ENCODE measurements around the gene SLC41A1.
"Not testable (repeated sequence)": the region's sequence is repeated elsewhere in the genome, so short reads cannot be mapped to it uniquely, and the experiment has no call there.

DNA sequence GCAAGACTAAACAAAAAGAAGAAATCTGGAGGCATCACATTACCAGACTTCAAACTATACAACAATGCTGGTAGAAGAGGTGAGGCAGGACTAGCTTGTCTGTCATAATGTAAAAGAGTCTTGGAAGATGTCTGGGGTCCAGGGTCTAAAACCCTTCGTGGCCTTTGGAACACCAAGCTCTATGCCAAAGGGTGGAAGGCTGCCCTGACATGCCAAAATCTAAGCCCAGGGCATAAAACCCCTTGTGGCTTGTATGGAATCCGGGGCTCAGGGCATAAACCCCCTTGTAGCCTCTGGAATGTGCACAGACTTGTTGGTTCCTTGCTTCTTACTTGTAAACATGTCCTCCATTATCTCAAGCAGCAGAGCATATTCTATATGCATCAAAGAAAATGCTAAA is 44.5 kb upstream of the SLC41A1 start:
- TF ChIP-seq EP300 (IDR thresholded peaks at IDR 0.05; ENCODE audit: borderline replicate concordance in 1 of 2, low read depth in 1 of 2, low read length in 1 of 2); MAX (IDR thresholded peaks at IDR 0.05; ENCODE audit: low read depth); RFX5 (IDR thresholded peaks at IDR 0.05; ENCODE audit: low read length); CHD2 (IDR thresholded peaks at IDR 0.05; ENCODE audit: low read length, partially characterized antibody); YY1 (IDR thresholded peaks at IDR 0.05; ENCODE audit: low read depth); POLR2AphosphoS5 (IDR thresholded peaks at IDR 0.05; ENCODE audit: low read depth, low read length); FOXM1 (IDR thresholded peaks at IDR 0.05; ENCODE audit: low read depth); RCOR1 (IDR thresholded peaks at IDR 0.05; ENCODE audit: low read length); GATA2 (CRISPR knock-in tag; IDR thresholded peaks at IDR 0.05); RXRA (IDR thresholded peaks at IDR 0.05; ENCODE audit: borderline replicate concordance, low read depth); FOXJ3 (CRISPR knock-in tag; IDR thresholded peaks at IDR 0.05): not testable (repeated sequence)
- TF ChIP-seq, protein P1, sequence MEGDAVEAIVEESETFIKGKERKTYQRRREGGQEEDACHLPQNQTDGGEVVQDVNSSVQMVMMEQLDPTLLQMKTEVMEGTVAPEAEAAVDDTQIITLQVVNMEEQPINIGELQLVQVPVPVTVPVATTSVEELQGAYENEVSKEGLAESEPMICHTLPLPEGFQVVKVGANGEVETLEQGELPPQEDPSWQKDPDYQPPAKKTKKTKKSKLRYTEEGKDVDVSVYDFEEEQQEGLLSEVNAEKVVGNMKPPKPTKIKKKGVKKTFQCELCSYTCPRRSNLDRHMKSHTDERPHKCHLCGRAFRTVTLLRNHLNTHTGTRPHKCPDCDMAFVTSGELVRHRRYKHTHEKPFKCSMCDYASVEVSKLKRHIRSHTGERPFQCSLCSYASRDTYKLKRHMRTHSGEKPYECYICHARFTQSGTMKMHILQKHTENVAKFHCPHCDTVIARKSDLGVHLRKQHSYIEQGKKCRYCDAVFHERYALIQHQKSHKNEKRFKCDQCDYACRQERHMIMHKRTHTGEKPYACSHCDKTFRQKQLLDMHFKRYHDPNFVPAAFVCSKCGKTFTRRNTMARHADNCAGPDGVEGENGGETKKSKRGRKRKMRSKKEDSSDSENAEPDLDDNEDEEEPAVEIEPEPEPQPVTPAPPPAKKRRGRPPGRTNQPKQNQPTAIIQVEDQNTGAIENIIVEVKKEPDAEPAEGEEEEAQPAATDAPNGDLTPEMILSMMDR (IDR thresholded peaks at IDR 0.05): not testable (repeated sequence)
- TF ChIP-seq, protein P2, sequence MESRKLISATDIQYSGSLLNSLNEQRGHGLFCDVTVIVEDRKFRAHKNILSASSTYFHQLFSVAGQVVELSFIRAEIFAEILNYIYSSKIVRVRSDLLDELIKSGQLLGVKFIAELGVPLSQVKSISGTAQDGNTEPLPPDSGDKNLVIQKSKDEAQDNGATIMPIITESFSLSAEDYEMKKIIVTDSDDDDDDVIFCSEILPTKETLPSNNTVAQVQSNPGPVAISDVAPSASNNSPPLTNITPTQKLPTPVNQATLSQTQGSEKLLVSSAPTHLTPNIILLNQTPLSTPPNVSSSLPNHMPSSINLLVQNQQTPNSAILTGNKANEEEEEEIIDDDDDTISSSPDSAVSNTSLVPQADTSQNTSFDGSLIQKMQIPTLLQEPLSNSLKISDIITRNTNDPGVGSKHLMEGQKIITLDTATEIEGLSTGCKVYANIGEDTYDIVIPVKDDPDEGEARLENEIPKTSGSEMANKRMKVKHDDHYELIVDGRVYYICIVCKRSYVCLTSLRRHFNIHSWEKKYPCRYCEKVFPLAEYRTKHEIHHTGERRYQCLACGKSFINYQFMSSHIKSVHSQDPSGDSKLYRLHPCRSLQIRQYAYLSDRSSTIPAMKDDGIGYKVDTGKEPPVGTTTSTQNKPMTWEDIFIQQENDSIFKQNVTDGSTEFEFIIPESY (IDR thresholded peaks at IDR 0.05; ENCODE audit: borderline replicate concordance, low read depth): not testable (repeated sequence)

All from SK-N-SH (cell line).